Stomach (tissue), 4 donors: ENCODE measurements around the gene TUBA1B.

Source experiments
- CTCF ChIP-seq, 7 experiments: fragments of 450-650 bp in 4 of 7; fragments of 200-600 bp in 3 of 7; sonication (generic) in 3 of 7; IDR thresholded peaks; one replicate each; pipeline ENCODE4 v1.5.1; 2016 to 2019; ENCODE audit warnings: antibody characterized with exemption in 7 of 7, control low read depth in 2 of 7, mild to moderate bottlenecking in 1 of 7
- POLR2A ChIP-seq, 4 donors: fragments of 450-650 bp; IDR thresholded peaks; one replicate each; pipeline ENCODE4 v1.6.1; 2016; ENCODE audit warnings: antibody characterized with exemption in 4 of 4, control low read depth in 2 of 4, mild to moderate bottlenecking in 1 of 4, moderate library complexity in 1 of 4

- TF ChIP-seq CTCF (IDR thresholded peaks at IDR 0.05) (peak in 5 of 7 experiments; percentile 15 to 58 (median 43)), POLR2A (IDR thresholded peaks at IDR 0.05) (peak in 2 of 4 donors; percentile 39 to 42)
Observed at GRCh38 chr12:49110464-49111155, 20.6 kb downstream of the TUBA1B start, which contains the start of gene LMBR1L.
